Gastroesophageal sphincter (tissue), 4 donors: ENCODE measurements around the gene VWCE. TPM values are rescaled to one million over a fixed set of nuclear protein-coding genes. Genes with fewer than 3 reads are reported as not detected.
A peak's percentile ranks its signal among the peaks of the same experiment; 100 is the strongest.

Experiments
- ATAC-seq: fragments of 150-250 bp; one replicate; pipeline ENCODE4 v1.9.1; 2016; ENCODE audit warnings: mild to moderate bottlenecking, moderate library complexity
- H3K27ac ChIP-seq, 4 donors: fragments of 200-600 bp; sonication (generic) in 3 of 4; 1 replicate in 3 of 4; 2 replicates in 1 of 4; pipeline ENCODE4 v1.5.1; 2016 to 2019
- H3K27me3 ChIP-seq: fragments of 200-600 bp; sonication (generic); one replicate; pipeline ENCODE4 v1.5.1; 2019
- H3K36me3 ChIP-seq, 2 donors: fragments of 200-600 bp; sonication (generic); one replicate each; pipeline ENCODE4 v1.5.1; 2019; ENCODE audit warnings: control low read depth in 1 of 2
- H3K4me1 ChIP-seq, 3 donors: fragments of 200-600 bp; sonication (generic); 1 replicate in 2 of 3; 2 replicates in 1 of 3; pipeline ENCODE4 v1.5.1; 2016 to 2019; ENCODE audit warnings: control low read depth in 2 of 3
- H3K4me3 ChIP-seq, 2 donors: fragments of 200-600 bp; sonication (generic); one replicate each; pipeline ENCODE4 v1.5.1; 2019; ENCODE audit warnings: mild to moderate bottlenecking in 1 of 2, moderate library complexity in 1 of 2
- H3K9me3 ChIP-seq, 3 donors: fragments of 200-600 bp; sonication (generic); one replicate each; pipeline ENCODE4 v1.5.1; 2017 to 2019; ENCODE audit warnings: control low read depth in 2 of 3
- EP300 ChIP-seq: sonication (generic); formaldehyde crosslinking; IDR thresholded peaks from one replicate; pipeline ENCODE4 v1.6.1; 2017; ENCODE audit warnings: antibody characterized with exemption, mild to moderate bottlenecking
- POLR2A ChIP-seq, 2 donors: fragments of 450-650 bp; IDR thresholded peaks; one replicate each; pipeline ENCODE4 v1.6.1; 2017; ENCODE audit warnings: antibody characterized with exemption in 2 of 2, mild to moderate bottlenecking in 2 of 2, moderate library complexity in 1 of 2
- POLR2AphosphoS5 ChIP-seq: sonication (generic); formaldehyde crosslinking; IDR thresholded peaks from one replicate; pipeline ENCODE4 v1.6.1; 2017; ENCODE audit warnings: antibody characterized with exemption
- WGBS, 2 donors: methylation state at CpG; one replicate each; pipeline ENCODE4 v1.1.5; 2018; ENCODE audit warnings: low coverage in 1 of 2; 5-methylcytosine and 5-hydroxymethylcytosine counted together
- total RNA-seq, 4 donors: library from RNA; depleted of rRNA; stranded (reverse); fragments of >200 nt; gene quantifications; one replicate each; pipeline ENCODE4 v1.1.0, GENCODE V29; 2016
- TF ChIP-seq, protein P1 (sequence below), 4 experiments: fragments of 200-600 bp in 2 of 4; fragments of 450-650 bp in 2 of 4; sonication (generic) in 1 of 4; IDR thresholded peaks; one replicate each; pipeline ENCODE4 v1.5.1; 2017 to 2019; ENCODE audit warnings: antibody characterized with exemption in 4 of 4, mild to moderate bottlenecking in 2 of 4, moderate library complexity in 2 of 4

The VWCE gene
- total RNA-seq, 4 donors from 2014 or later = 0.78 to 1.0 (median 0.94) TPM; not detected in 1

DNA sequence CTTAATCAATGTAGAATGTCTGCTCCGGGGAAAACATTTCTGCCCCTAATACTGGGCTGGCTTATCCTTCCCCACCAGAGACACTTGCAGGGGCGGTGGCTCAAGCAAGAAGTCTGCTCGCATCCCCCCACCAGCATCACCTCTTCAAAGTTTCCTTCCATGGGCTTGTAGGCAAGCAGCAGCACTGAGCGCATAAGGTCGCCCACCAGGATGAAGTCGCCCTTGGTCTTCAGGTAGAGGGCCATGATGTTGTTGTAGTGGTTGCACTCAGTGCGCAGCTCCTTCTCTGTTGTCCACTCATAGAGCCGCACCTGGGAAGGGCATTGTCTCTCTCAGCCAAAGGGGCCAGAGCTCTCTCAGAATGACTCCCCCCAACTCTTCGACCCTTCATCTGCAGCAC lies 8.6 kb upstream of the VWCE start:
- peaks cover under 1 to 100% of the 10 kb centered on the region in 2 donors for H3K36me3 ChIP-seq
- no peak for ATAC-seq
- TF ChIP-seq POLR2AphosphoS5 = no peak
- TF ChIP-seq EP300 = no peak

DNA sequence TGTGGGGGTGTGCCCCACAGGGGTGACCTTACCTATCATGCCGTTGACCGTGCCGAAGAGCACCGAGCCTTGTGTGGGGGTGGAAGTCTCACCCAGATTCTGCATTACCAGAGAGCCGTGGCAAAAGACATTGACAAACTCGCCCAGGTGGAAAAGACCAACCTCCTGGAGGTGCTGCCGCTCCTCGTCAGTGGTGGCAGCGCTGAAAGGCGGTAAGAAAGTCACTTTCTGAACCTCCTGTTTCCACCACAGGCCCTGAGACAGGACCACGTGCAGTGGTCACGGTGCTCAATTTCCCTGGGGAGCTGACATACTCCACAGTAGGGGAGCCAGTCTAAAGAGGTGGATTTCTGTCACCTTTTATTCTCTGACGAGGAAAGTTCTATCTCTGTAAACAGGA lies 7.4 kb upstream of the VWCE start:
- H3K4me1 ChIP-seq = peaks cover 0 to 12% (median 0%) of the 10 kb centered on the region in 3 donors
- 76 to 88% methylated on average over 4 to 9 of the region's 13 CpGs for WGBS, 2 donors
- no peaks in the 10 kb centered on the region for H3K27me3 ChIP-seq
- peaks cover 0 to 99% of the 10 kb centered on the region in 2 donors for H3K36me3 ChIP-seq
- no peak for ATAC-seq
- no peaks in the 10 kb centered on the region for H3K9me3 ChIP-seq
- H3K27ac ChIP-seq = no peak overlapping the region
- H3K4me3 ChIP-seq = no peak overlapping the region
- TF ChIP-seq, protein P1, sequence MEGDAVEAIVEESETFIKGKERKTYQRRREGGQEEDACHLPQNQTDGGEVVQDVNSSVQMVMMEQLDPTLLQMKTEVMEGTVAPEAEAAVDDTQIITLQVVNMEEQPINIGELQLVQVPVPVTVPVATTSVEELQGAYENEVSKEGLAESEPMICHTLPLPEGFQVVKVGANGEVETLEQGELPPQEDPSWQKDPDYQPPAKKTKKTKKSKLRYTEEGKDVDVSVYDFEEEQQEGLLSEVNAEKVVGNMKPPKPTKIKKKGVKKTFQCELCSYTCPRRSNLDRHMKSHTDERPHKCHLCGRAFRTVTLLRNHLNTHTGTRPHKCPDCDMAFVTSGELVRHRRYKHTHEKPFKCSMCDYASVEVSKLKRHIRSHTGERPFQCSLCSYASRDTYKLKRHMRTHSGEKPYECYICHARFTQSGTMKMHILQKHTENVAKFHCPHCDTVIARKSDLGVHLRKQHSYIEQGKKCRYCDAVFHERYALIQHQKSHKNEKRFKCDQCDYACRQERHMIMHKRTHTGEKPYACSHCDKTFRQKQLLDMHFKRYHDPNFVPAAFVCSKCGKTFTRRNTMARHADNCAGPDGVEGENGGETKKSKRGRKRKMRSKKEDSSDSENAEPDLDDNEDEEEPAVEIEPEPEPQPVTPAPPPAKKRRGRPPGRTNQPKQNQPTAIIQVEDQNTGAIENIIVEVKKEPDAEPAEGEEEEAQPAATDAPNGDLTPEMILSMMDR (IDR thresholded peaks at IDR 0.05) = no peak
- TF ChIP-seq POLR2A (IDR thresholded peaks at IDR 0.05) = no peak
- TF ChIP-seq POLR2AphosphoS5 = no peak
- TF ChIP-seq EP300 = no peak

More for the DNA sequence above, 8.6 kb upstream of the VWCE start:
- Histone ChIP-seq H3K9me3 (no peaks in the 10 kb centered on the region), H3K4me1 (peaks cover 0 to under 1% (median 0%) of the 10 kb centered on the region in 3 donors), H3K27ac (no peak overlapping the region), H3K27me3 (no peaks in the 10 kb centered on the region), H3K4me3 (no peak overlapping the region)
- WGBS, 2 donors = 85 to 86% methylated on average over 3 to 6 of the region's 9 CpGs

DNA sequence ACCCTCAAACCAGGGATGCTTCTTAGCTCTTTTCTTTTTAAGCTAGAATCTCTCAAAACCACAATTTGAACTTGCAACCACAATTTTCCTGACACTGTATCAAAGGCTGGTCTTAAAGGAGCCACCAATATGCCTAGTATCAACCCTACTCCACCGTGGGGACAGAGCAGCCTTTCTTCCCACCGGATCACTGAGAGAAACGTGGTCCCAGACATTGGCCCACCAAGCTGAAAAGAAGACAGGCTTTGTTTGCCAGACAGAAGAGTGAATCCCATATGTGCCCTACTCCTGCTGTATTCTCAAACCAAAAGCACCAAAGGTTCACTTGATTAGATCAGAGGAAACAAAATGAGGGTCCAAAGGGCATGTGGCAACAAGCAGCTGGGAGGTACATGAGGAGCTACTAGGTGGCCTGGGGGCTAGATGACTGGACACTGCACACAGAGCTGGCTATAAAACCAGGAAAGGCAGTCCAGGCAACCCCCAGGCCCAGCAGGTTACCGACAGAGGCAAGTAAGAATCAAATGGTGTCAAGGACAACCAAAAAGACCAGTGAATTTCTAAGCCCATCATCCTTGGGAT lies 3.6 kb upstream of the VWCE start:
- peaks cover 0 to 39% (median 19%) of the 10 kb centered on the region in 3 donors for H3K4me1 ChIP-seq
- TF ChIP-seq POLR2AphosphoS5 = no peak
- TF ChIP-seq, protein P1 (IDR thresholded peaks at IDR 0.05) = no peak
- no peak for TF ChIP-seq POLR2A (IDR thresholded peaks at IDR 0.05)
- H3K9me3 ChIP-seq = no peaks in the 10 kb centered on the region
- H3K36me3 ChIP-seq = peaks cover 0 to 70% of the 10 kb centered on the region in 2 donors
- H3K27ac ChIP-seq = peak overlapping the region in 1 of 4 donors; percentile 55
- 75 to 82% methylated on average over 3 to 4 of the region's 4 CpGs for WGBS, 2 donors
- H3K27me3 ChIP-seq = peaks cover 21% of the 10 kb centered on the region
- no peak for ATAC-seq
- no peak overlapping the region for H3K4me3 ChIP-seq

DNA sequence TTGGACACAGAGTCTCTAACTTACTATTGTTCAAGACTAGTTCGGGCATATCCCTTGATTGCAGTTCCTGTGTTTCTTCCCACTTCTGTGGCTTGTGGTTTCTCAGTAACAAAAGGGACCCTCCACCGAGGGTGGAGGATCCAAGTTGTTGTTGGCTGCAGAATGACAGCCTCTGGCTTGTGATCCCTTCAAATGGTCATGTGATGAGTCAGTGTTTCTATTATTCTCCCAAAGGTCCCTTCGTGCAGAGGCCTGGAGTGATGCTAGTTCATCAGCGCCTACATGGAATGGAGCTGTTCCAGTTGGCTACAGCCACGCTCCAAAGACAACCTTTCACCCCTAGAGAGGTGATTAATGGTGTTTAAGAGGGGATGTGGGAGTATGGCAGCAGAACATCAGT lies 2.6 kb upstream of the VWCE start:
- no peak overlapping the region for H3K4me3 ChIP-seq
- WGBS, 2 donors = 11 to 28% methylated on average over 3 to 4 of the region's 5 CpGs
- peak; percentile 60 for ATAC-seq
- H3K4me1 ChIP-seq = peaks cover 0 to 44% (median 23%) of the 10 kb centered on the region in 3 donors
- TF ChIP-seq POLR2A (IDR thresholded peaks at IDR 0.05) (no peak), POLR2AphosphoS5 (no peak), EP300 (no peak)
- TF ChIP-seq, protein P1 (IDR thresholded peaks at IDR 0.05) = no peak
- peaks cover 29% of the 10 kb centered on the region for H3K27me3 ChIP-seq
- H3K36me3 ChIP-seq = peaks cover 0 to 60% of the 10 kb centered on the region in 2 donors
- H3K9me3 ChIP-seq = no peaks in the 10 kb centered on the region
- H3K27ac ChIP-seq = peak overlapping the region in 2 of 4 donors; percentile 1 to 55

DNA sequence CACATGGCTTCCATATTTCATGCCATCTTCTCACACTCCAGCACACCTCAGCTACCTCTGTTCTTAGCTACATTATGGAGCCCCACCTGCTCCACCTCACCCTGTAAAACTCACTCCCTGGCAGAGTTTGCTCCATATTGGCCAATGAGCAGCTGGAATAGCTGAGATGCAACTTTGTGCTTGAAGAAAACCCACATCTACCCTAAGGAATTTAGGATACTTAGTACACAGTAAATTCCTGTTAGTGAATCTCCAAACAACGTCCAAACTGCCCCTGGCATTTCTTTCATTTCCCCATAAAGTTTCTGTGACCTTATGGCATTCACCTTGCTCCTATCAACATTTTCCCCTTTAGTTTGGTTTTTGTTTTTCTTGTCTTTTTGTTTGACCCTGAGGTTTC lies 2.2 kb upstream of the VWCE start:
- Histone ChIP-seq H3K36me3 (peaks cover 0 to 56% of the 10 kb centered on the region in 2 donors), H3K4me3 (no peak overlapping the region), H3K27me3 (peaks cover 33% of the 10 kb centered on the region), H3K4me1 (peaks cover 0 to 44% (median 23%) of the 10 kb centered on the region in 3 donors), H3K27ac (peak overlapping the region in 3 of 4 donors; percentile 1 to 55 (median 31)), H3K9me3 (no peaks in the 10 kb centered on the region)
- WGBS, 2 donors = 20 to 63% methylated on average over 1 of the region's 1 CpG
- TF ChIP-seq POLR2AphosphoS5 (no peak), EP300 (no peak), POLR2A (IDR thresholded peaks at IDR 0.05) (no peak)
- TF ChIP-seq, protein P1 (IDR thresholded peaks at IDR 0.05) = no peak
- ATAC-seq = no peak
